ENCODE results near the gene OPTN.
"Not testable (repeated sequence)": the region's sequence is repeated elsewhere in the genome, so short reads cannot be mapped to it uniquely, and the experiment has no call there.

Gene OPTN

GRCh38 chr10:13091801-13092200 is 8.2 kb upstream of the OPTN start:
- no peak for DNase-seq

GRCh38 chr10:13092291-13093102 is 7.5 kb upstream of the OPTN start:
- no peak for DNase-seq

GRCh38 chr10:13094082-13094481 is 5.9 kb upstream of the OPTN start:
- DNase-seq: not testable (repeated sequence)

- DNase-seq: no peak
Measured at GRCh38 chr10:13095094-13095493, 4.9 kb upstream of the OPTN start.

- DNase-seq: no peak
Measured at GRCh38 chr10:13095929-13096328, 4.0 kb upstream of the OPTN start.

GRCh38 chr10:13099144-13099665 is 758 bp upstream of the OPTN start:
- peak; percentile 35 to 62 for DNase-seq

- peak; percentile 16 to 29 for DNase-seq
Measured at GRCh38 chr10:13100349-13101294, 659 bp downstream of the OPTN start.

- peak; percentile 51 to 64 for DNase-seq
Measured at GRCh38 chr10:13102002-13102794, 2.2 kb downstream of the OPTN start.

GRCh38 chr10:13103554-13103953 is 3.6 kb downstream of the OPTN start:
- DNase-seq: no peak

- no peak for DNase-seq
Measured at GRCh38 chr10:13104697-13105096, 4.7 kb downstream of the OPTN start.

- no peak for DNase-seq
Measured at GRCh38 chr10:13105184-13105583, 5.2 kb downstream of the OPTN start.

- DNase-seq: no peak
Measured at GRCh38 chr10:13106387-13107045, 6.6 kb downstream of the OPTN start.

- no peak for DNase-seq
Measured at GRCh38 chr10:13110908-13111307, 10.9 kb downstream of the OPTN start.

- no peak for DNase-seq
Measured at GRCh38 chr10:13113544-13113943, 13.6 kb downstream of the OPTN start.

GRCh38 chr10:13115832-13116803 is 16.2 kb downstream of the OPTN start:
- DNase-seq: no peak

- DNase-seq: peak; percentile 86 to 91
Measured at GRCh38 chr10:13117841-13118783, 18.1 kb downstream of the OPTN start.

GRCh38 chr10:13118784-13119410 is 18.9 kb downstream of the OPTN start:
- peak; percentile 63 to 71 for DNase-seq

- DNase-seq: peak; percentile 27 to 35
Measured at GRCh38 chr10:13120786-13121499, 21.0 kb downstream of the OPTN start.

- no peak for DNase-seq
Measured at GRCh38 chr10:13121500-13121854, 21.5 kb downstream of the OPTN start.
